ENCODE data around the gene MPL.

Gene MPL

GRCh38 chr1:43349594-43350306, 12.1 kb downstream of the MPL start:
- H3K27ac ChIP-seq: peak overlapping the region in 20 of 21 experiments; percentile 67 to 95 (median 86)
- peak overlapping the region; percentile 34 to 55 (median 48) for H3K4me3 ChIP-seq

GRCh38 chr1:43350976-43351375, 13.4 kb downstream of the MPL start:
- no peak overlapping the region for H3K27ac ChIP-seq
- no peak overlapping the region for H3K4me3 ChIP-seq

GRCh38 chr1:43351421-43352350, 14.1 kb downstream of the MPL start:
- Histone ChIP-seq H3K4me3 (no peak overlapping the region), H3K27ac (no peak overlapping the region)

- Histone ChIP-seq H3K4me3 (no peak overlapping the region), H3K27ac (no peak overlapping the region)
These were observed 14.7 kb downstream of the MPL start for GRCh38 chr1:43352351-43352705.

- Histone ChIP-seq H3K27ac (no peak overlapping the region), H3K4me3 (no peak overlapping the region)
These were observed 15.3 kb downstream of the MPL start for GRCh38 chr1:43352881-43353280.

- Histone ChIP-seq H3K4me3 (no peak overlapping the region), H3K27ac (no peak overlapping the region)
These were observed 16.9 kb downstream of the MPL start for GRCh38 chr1:43354471-43354870.

- H3K27ac ChIP-seq: no peak overlapping the region
These were observed 17.3 kb downstream of the MPL start for GRCh38 chr1:43354936-43355335.

GRCh38 chr1:43357251-43357650, 19.6 kb downstream of the MPL start:
- no peak overlapping the region for H3K27ac ChIP-seq

More at GRCh38 chr1:43354936-43355335, 17.3 kb downstream of the MPL start:
- H3K4me3 ChIP-seq: no peak overlapping the region

GRCh38 chr1:43358121-43358745, 20.6 kb downstream of the MPL start:
- Histone ChIP-seq H3K27ac (peak overlapping the region; percentile 36 to 99 (median 93)), H3K4me3 (peak overlapping the region; percentile 44 to 66 (median 55))

More at GRCh38 chr1:43357251-43357650, 19.6 kb downstream of the MPL start:
- H3K4me3 ChIP-seq: peak overlapping the region in 1 of 7 experiments; percentile 55

- peak within 1 kb of the TSS; percentile 36 to 99 (median 93) for H3K27ac ChIP-seq
- peak within 1 kb of the TSS; percentile 44 to 66 (median 55) for H3K4me3 ChIP-seq
These were observed 21.4 kb downstream of the MPL start, which contains the start of gene CDC20 for GRCh38 chr1:43358746-43359693. Gene CDC20 (plus strand): TSS chr1:43358981. CDS start chr1:43359216, 235 bp downstream.

GRCh38 chr1:43359696-43360095, 22.1 kb downstream of the MPL start:
- Histone ChIP-seq H3K4me3 (peak overlapping the region in 6 of 7 experiments; percentile 44 to 66 (median 55)), H3K27ac (peak overlapping the region in 2 of 21 experiments; percentile 59 to 92)

- Histone ChIP-seq H3K27ac (no peak overlapping the region), H3K4me3 (peak overlapping the region in 1 of 7 experiments; percentile 59)
These were observed 23.0 kb downstream of the MPL start for GRCh38 chr1:43360616-43361015.

- Histone ChIP-seq H3K4me3 (no peak overlapping the region), H3K27ac (no peak overlapping the region)
These were observed 25.8 kb downstream of the MPL start for GRCh38 chr1:43363283-43363934.

GRCh38 chr1:43363935-43364525, 26.4 kb downstream of the MPL start:
- Histone ChIP-seq H3K27ac (peak overlapping the region in 2 of 21 experiments; percentile 39 to 98), H3K4me3 (no peak overlapping the region)

GRCh38 chr1:43365678-43366077, 28.1 kb downstream of the MPL start:
- peak overlapping the region in 19 of 21 experiments; percentile 50 to 99 (median 97) for H3K27ac ChIP-seq
- H3K4me3 ChIP-seq: peak overlapping the region in 6 of 7 experiments; percentile 8 to 89 (median 77)

- Histone ChIP-seq H3K4me3 (peak overlapping the region; percentile 72 to 89 (median 82)), H3K27ac (peak overlapping the region in 19 of 21 experiments; percentile 92 to 99 (median 98))
These were observed 28.6 kb downstream of the MPL start for GRCh38 chr1:43366179-43366578.

- H3K27ac ChIP-seq: peak overlapping the region; percentile 83 to 99 (median 98)
- peak overlapping the region; percentile 72 to 89 (median 82) for H3K4me3 ChIP-seq
These were observed 29.0 kb downstream of the MPL start for GRCh38 chr1:43366601-43367025.
